Osteocyte (in vitro differentiated cells): ENCODE data around the gene TEN1. TPM values are rescaled to one million over a fixed set of nuclear protein-coding genes. Genes with fewer than 3 reads are reported as not detected.

Source experiments
- DNase-seq: peaks from one replicate; pipeline ENCODE4 v3.0.0; 2021; ENCODE audit warnings: mixed read lengths; ENCODE audit not compliant: unreplicated experiment; ENCODE audit errors: extremely low spot score
- H3K27ac Mint-ChIP-seq: one replicate; pipeline ENCODE4 v1.8.0; 2021; ENCODE audit warnings: mild to moderate bottlenecking, mixed read lengths; ENCODE audit not compliant: unreplicated experiment
- H3K27me3 Mint-ChIP-seq: one replicate; pipeline ENCODE4 v1.8.0; 2021; ENCODE audit warnings: mixed read lengths; ENCODE audit not compliant: unreplicated experiment
- H3K36me3 Mint-ChIP-seq: one replicate; pipeline ENCODE4 v1.8.0; 2021; ENCODE audit warnings: mixed read lengths; ENCODE audit not compliant: unreplicated experiment
- H3K4me1 Mint-ChIP-seq: one replicate; pipeline ENCODE4 v1.8.0; 2021; ENCODE audit warnings: mixed read lengths; ENCODE audit not compliant: unreplicated experiment
- H3K4me3 Mint-ChIP-seq: one replicate; pipeline ENCODE4 v1.8.0; 2021; ENCODE audit warnings: mild to moderate bottlenecking, moderate library complexity, mixed read lengths; ENCODE audit not compliant: unreplicated experiment
- H3K9me3 Mint-ChIP-seq: one replicate; pipeline ENCODE4 v1.8.0; 2021; ENCODE audit warnings: mixed read lengths; ENCODE audit not compliant: unreplicated experiment
- total RNA-seq: library from RNA; stranded (reverse); gene quantifications from 2 replicates; pipeline ENCODE4 v1.2.1, GENCODE V29; 2021
- TF ChIP-seq, protein P1 (sequence below): fragments of 200-600 bp; sonication (generic); IDR thresholded peaks from 2 replicates; pipeline ENCODE4 v1.5.0; 2021; ENCODE audit warnings: antibody characterized with exemption, mild to moderate bottlenecking, moderate library complexity

The TEN1 gene
- total RNA-seq, 1 donor from 2014 or later = 23.7 TPM

DNA sequence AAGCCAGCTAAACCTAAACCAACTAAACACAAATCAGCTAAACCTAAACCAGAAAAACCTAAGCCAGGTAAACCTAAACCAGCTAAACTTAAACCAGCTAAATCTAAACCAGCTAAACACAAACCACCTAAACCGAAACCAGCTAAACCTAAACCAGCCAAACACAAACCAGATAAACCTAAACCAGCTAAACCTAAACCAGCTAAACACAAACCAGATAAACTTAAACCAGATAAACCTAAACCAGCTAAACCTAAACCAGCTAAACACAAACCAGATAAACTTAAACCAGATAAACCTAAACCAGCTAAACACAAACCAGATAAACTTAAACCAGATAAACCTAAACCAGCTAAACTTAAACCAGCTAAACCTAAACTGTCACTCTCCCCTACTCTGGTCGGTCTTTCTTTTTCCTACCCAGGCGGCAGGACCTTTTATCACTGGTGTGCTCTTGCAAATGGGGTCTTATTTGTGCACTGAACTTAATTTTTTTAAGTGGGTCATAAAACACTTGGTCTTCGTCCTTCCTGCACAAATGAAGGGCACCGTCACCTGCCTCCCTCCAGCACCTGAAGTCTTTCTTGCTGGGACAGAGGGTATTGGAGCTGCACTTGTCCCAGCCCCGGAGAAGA, 40.9 kb downstream of the TEN1 start:
- Mint-ChIP-seq H3K36me3 (no peaks in the 10 kb centered on the region), H3K4me3 (no peak overlapping the region), H3K4me1 (no peaks in the 10 kb centered on the region), H3K27ac (no peak overlapping the region), H3K9me3 (no peaks in the 10 kb centered on the region), H3K27me3 (peaks cover 2% of the 10 kb centered on the region)
- TF ChIP-seq, protein P1, sequence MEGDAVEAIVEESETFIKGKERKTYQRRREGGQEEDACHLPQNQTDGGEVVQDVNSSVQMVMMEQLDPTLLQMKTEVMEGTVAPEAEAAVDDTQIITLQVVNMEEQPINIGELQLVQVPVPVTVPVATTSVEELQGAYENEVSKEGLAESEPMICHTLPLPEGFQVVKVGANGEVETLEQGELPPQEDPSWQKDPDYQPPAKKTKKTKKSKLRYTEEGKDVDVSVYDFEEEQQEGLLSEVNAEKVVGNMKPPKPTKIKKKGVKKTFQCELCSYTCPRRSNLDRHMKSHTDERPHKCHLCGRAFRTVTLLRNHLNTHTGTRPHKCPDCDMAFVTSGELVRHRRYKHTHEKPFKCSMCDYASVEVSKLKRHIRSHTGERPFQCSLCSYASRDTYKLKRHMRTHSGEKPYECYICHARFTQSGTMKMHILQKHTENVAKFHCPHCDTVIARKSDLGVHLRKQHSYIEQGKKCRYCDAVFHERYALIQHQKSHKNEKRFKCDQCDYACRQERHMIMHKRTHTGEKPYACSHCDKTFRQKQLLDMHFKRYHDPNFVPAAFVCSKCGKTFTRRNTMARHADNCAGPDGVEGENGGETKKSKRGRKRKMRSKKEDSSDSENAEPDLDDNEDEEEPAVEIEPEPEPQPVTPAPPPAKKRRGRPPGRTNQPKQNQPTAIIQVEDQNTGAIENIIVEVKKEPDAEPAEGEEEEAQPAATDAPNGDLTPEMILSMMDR = no peak
- no peak for DNase-seq

DNA sequence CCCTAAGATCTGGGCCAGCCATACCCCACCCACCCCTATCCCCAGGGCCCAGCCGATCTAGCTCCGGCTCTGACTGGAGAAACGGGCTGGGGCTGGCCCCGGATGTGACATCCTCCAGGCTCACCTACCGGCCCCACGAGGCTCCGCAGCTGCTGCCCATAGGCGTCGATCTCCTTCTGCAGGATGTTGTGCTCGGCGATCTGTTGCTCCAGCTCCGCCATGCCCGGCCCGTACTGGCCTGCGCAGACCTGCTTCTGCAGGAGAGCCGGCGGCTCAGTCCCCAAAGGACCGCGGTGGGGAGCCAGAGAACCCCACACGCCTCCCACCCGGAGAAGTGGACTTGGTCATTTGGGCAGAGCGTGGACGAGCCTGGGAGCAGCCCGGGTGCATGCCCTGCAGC, 43.2 kb downstream of the TEN1 start:
- H3K36me3 Mint-ChIP-seq = no peaks in the 10 kb centered on the region
- TF ChIP-seq, protein P1 = no peak

DNA sequence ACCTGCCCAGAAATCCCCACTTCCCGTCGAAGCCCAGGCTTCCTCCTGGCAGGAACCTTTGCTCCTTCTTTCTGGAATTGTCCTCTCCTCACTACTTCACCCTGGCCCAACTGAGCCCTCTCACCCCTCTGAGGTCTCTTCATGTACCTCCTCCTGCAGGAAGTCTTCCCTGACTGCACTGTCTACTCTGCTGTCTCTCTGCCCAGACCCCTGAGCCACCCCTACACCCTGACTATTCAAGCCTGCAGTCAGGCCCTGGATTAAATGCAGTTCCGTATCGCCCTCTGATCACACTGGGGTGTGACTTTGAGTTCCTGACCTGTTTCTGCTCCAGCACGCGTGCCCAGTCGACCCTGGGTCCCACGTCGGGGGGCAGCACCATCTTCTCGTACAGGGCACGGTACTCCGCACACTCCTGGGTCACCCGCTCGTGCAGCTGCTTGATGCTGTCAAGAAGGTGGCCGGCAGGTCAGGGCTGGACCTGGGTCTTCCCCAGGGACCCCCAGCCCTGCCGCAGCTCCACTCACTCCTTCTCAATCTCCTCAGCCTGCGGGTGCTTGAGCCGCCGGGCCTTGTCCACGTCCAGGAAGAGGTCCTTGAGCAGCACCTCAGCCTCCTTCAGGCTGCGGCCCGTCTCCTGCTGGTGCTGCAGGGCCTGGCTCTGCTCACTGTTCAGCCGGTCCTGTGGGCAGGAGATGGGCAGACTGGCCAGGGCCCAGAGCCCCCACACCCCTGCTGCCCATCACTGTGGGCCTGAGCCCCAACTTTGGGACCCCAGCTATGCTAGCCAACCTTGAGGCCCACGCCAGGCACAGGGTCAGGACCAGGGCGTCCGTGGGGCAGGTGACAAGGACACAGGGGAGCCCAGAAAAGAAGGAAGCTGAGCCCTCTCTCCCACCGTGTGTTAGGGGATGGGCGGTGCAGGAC, 44.2 kb downstream of the TEN1 start:
- Mint-ChIP-seq H3K27ac (no peak overlapping the region), H3K4me3 (no peak overlapping the region), H3K4me1 (no peaks in the 10 kb centered on the region)

More for the DNA sequence above, 43.2 kb downstream of the TEN1 start:
- Mint-ChIP-seq H3K4me3 (no peak overlapping the region), H3K4me1 (no peaks in the 10 kb centered on the region), H3K9me3 (no peaks in the 10 kb centered on the region), H3K27me3 (no peaks in the 10 kb centered on the region), H3K27ac (no peak overlapping the region)
- DNase-seq = no peak

DNA sequence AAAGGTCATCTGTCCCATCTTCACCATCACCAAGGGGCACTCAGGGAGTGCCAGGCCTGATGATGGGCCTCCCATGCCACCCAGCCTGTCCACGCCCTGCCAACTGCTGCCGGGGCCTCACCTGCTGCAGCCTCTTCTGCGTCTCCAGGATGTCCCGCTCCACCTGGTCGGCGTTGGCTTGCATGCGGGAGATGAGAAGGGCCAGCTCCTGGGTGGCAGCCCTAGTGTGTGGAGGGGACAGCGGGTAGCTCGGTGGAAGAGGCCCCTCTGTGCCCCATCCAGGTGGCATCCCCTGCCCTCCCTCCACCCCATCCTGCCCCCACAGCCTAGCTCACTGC, 44.8 kb downstream of the TEN1 start:
- no peaks in the 10 kb centered on the region for H3K9me3 Mint-ChIP-seq
- H3K27me3 Mint-ChIP-seq = no peaks in the 10 kb centered on the region
- DNase-seq = no peak
- no peak overlapping the region for H3K27ac Mint-ChIP-seq
- no peak overlapping the region for H3K4me3 Mint-ChIP-seq
- no peaks in the 10 kb centered on the region for H3K36me3 Mint-ChIP-seq
- H3K4me1 Mint-ChIP-seq = no peaks in the 10 kb centered on the region
- TF ChIP-seq, protein P1 = no peak

More for the DNA sequence above, 44.2 kb downstream of the TEN1 start:
- no peak for DNase-seq
- H3K27me3 Mint-ChIP-seq = no peaks in the 10 kb centered on the region
- no peaks in the 10 kb centered on the region for H3K36me3 Mint-ChIP-seq
- TF ChIP-seq, protein P1 = no peak
- no peaks in the 10 kb centered on the region for H3K9me3 Mint-ChIP-seq

DNA sequence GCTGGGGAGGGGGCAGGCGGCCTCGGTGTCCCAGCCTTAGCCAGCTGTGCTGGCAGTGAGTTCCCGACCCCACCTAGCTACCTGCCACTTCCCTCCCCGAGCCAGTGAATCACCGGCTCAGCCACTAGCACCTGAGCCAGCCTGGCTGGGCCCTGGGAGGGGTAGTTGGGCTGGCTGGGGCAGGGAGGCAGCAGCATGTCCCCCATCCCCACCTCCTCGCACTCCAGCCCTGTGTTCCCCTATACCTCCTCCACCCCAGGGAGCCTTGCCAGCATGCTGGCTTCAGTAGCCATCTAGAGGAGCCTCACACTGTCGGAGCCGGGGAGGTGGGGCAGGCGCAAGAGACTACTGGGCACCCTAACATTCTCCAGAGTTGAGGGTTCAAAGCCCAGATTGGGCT, 45.3 kb downstream of the TEN1 start:
- H3K9me3 Mint-ChIP-seq = no peaks in the 10 kb centered on the region
- no peak for DNase-seq
- H3K36me3 Mint-ChIP-seq = no peaks in the 10 kb centered on the region
- H3K27me3 Mint-ChIP-seq = no peaks in the 10 kb centered on the region
- peaks cover 4% of the 10 kb centered on the region for H3K4me1 Mint-ChIP-seq
- no peak overlapping the region for H3K4me3 Mint-ChIP-seq
- no peak overlapping the region for H3K27ac Mint-ChIP-seq
- TF ChIP-seq, protein P1 = no peak
